ENCODE measurements around the gene GRAMD4. TPM values are rescaled to one million over a fixed set of nuclear protein-coding genes. Genes with fewer than 3 reads are reported as not detected.

The GRAMD4 gene
- total RNA-seq, 1 donor from 2014 or later, result 71.4 TPM

DNA sequence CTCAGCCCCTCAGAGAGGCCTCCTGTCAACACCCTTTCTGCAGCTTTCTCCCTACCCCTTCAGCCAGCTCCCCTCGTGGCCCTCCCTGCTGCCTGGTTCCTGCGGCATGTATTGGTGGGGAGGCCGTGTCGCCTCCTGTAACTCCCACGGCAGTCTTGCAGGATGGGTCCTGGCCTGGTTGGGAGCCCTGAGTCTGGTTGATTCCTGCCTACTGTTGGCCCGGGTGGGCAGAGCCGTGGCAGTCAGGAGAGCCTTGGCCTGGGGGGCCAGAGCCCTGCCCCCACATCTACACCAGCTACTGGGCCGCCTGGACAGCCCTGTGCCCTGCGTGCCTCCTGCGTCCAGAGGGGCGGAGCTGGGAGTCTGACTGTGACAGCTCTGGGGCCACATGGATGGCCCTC is 30.3 kb upstream of the GRAMD4 start:
- ATAC-seq (no peak), DNase-seq (peak; percentile 59)
- H3K27ac ChIP-seq, result no peak overlapping the region
- no peaks in the 10 kb centered on the region for H3K36me3 ChIP-seq
- H3K27me3 ChIP-seq, result no peaks in the 10 kb centered on the region
- no peaks in the 10 kb centered on the region for H3K9me3 ChIP-seq
- H3K4me1 ChIP-seq, result peaks cover 33% of the 10 kb centered on the region
- TF ChIP-seq, protein P1, sequence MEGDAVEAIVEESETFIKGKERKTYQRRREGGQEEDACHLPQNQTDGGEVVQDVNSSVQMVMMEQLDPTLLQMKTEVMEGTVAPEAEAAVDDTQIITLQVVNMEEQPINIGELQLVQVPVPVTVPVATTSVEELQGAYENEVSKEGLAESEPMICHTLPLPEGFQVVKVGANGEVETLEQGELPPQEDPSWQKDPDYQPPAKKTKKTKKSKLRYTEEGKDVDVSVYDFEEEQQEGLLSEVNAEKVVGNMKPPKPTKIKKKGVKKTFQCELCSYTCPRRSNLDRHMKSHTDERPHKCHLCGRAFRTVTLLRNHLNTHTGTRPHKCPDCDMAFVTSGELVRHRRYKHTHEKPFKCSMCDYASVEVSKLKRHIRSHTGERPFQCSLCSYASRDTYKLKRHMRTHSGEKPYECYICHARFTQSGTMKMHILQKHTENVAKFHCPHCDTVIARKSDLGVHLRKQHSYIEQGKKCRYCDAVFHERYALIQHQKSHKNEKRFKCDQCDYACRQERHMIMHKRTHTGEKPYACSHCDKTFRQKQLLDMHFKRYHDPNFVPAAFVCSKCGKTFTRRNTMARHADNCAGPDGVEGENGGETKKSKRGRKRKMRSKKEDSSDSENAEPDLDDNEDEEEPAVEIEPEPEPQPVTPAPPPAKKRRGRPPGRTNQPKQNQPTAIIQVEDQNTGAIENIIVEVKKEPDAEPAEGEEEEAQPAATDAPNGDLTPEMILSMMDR (IDR thresholded peaks at IDR 0.05), result no peak
- no peak overlapping the region for H3K4me3 ChIP-seq
- intact Hi-C loops (cut with DNase I), result no loop called here

DNA sequence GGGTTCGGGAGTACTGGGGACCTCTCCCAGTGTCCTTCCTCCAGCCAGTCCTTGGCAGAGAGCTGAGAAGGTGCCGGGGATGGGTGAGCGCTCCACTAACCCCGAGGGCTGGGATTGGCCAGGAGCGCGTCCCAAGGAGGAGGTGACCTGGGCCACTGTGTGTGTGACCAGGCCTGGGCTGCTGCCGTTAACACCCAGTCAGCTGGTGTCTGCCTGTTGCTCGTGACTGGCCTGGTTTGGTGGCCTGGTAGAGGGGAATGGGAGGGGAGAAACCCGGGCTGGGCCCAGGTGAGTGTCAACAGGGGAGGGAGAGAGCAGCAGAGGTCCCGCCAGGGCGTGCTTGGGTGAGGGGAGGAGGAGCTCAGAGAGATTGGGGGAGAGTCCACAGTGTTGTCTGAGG is 29.9 kb upstream of the GRAMD4 start:
- TF ChIP-seq, protein P1 (IDR thresholded peaks at IDR 0.05), result no peak
- peaks cover 33% of the 10 kb centered on the region for H3K4me1 ChIP-seq
- intact Hi-C loops (cut with DNase I), result no loop called here
- no peaks in the 10 kb centered on the region for H3K9me3 ChIP-seq
- DNase-seq (peak; percentile 70), ATAC-seq (peak; percentile 14)
- no peaks in the 10 kb centered on the region for H3K36me3 ChIP-seq
- no peaks in the 10 kb centered on the region for H3K27me3 ChIP-seq
- H3K27ac ChIP-seq, result no peak overlapping the region
- no peak overlapping the region for H3K4me3 ChIP-seq

DNA sequence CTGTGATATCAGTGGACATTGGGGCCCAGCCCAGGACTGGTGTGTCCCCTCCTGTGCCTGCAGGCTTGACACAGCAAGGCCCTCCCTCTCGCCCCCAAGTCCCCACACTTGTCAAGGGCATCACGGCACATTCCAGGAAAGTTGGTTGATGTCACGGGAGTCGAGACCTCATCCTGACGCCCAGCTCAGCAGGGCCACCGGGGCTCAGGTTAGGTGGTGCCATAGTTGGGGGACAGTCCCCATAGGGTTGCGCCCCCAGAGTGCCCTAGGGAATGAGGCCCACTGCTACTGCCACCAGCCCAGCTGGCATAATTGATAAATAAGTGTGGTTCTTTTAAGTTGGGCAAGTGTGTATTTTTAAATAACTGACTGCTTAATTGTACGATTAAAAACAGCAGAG is 28.3 kb upstream of the GRAMD4 start:
- DNase-seq, result no peak
- H3K4me1 ChIP-seq, result peaks cover 40% of the 10 kb centered on the region
- no peak overlapping the region for H3K4me3 ChIP-seq
- no peaks in the 10 kb centered on the region for H3K27me3 ChIP-seq
- ATAC-seq, result no peak
- no peaks in the 10 kb centered on the region for H3K36me3 ChIP-seq
- H3K27ac ChIP-seq, result peak overlapping the region; percentile 84
- intact Hi-C loops (cut with DNase I), result no loop called here
- H3K9me3 ChIP-seq, result no peaks in the 10 kb centered on the region
- TF ChIP-seq, protein P1 (IDR thresholded peaks at IDR 0.05), result no peak

DNA sequence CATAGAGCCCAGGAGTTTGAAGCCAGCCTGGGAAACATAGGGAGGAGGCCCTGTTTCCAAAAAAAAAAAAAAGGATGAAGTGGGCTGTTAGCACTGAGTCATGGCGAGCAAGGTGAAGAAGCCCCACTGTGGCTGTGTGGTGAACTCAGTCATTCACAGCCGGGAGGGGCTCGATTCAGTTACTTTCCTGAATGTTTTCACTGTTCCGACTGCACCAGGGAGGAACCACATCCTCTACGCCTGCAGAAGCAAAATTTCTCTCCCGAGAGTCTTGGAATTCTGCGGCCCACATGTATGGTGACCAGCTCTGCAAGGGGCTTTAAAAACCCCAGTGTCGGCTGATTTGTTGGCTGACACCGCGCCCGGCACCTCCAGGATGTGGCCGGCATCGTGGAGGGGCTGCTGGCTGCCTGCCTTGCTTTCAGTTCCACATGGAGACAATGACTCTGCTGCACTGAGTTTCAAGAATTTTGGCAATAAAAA is 27.8 kb upstream of the GRAMD4 start:
- Histone ChIP-seq H3K9me3 (no peaks in the 10 kb centered on the region), H3K27me3 (no peaks in the 10 kb centered on the region), H3K27ac (peak overlapping the region; percentile 84), H3K36me3 (no peaks in the 10 kb centered on the region), H3K4me1 (peaks cover 35% of the 10 kb centered on the region), H3K4me3 (peak overlapping the region; percentile 22)
- intact Hi-C loops (cut with DNase I), result no loop called here
- ATAC-seq, result no peak
- DNase-seq, result no peak
- TF ChIP-seq, protein P1 (IDR thresholded peaks at IDR 0.05), result no peak

DNA sequence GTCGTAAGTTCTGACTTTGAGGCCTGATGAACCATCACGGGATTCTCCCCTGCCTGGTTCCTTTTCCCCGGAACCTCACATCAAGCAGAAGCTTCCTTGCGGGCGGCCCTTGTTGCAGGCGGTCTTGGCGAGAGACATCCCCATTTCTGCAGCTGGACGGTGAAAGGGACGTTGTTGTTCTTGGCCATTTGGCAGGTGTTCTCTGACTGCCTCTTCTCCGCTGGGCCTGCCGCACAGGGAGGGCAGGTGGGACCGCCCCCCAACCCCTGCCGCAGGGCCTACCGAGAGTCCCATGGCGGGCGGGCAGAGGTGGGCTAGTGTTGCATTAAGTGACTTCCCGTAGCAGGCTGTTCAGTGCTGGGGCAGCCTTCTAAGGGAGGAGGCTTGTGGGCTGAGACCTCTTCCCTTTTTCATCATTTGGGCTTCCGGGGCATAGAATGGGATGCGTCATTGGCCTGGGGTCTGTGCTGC is 26.9 kb upstream of the GRAMD4 start:
- intact Hi-C loops (cut with DNase I), result no loop called here
- TF ChIP-seq, protein P1 (IDR thresholded peaks at IDR 0.05), result no peak
- Histone ChIP-seq H3K4me1 (peaks cover 29% of the 10 kb centered on the region), H3K36me3 (no peaks in the 10 kb centered on the region), H3K27ac (peak overlapping the region; percentile 84), H3K9me3 (no peaks in the 10 kb centered on the region), H3K27me3 (no peaks in the 10 kb centered on the region), H3K4me3 (peak overlapping the region; percentile 22)
- DNase-seq (peak; percentile 79), ATAC-seq (peak; percentile 71)

Data from upper lobe of right lung (tissue), 1 donor.